Measurements from ENCODE around the gene CEP128. TPM values are rescaled to one million over a fixed set of nuclear protein-coding genes. Genes with fewer than 3 reads are reported as not detected.

Gene CEP128
- total and polyA plus RNA-seq, 3 donors from 2014 or later, result 8.5 to 30.9 (median 15.3) TPM

GRCh38 chr14:80522411-80522810 is 419.1 kb downstream of the CEP128 start:
- TF ChIP-seq CTCF (IDR thresholded peaks at IDR 0.05), result no peak
- TF ChIP-seq POLR2A (IDR thresholded peaks at IDR 0.05), result no peak
- intact Hi-C loops (cut with DNase I; ENCODE audit: low total_unique reads), result no loop called here
- Histone ChIP-seq H3K36me3 (ENCODE audit: low read depth, missing control alignments) (no peaks in the 10 kb centered on the region), H3K4me1 (no peaks in the 10 kb centered on the region), H3K9me3 (no peaks in the 10 kb centered on the region), H3K27me3 (no peaks in the 10 kb centered on the region), H3K4me3 (no peak overlapping the region), H3K27ac (no peak overlapping the region)
- DNase-seq, result no peak
- 69 to 81% methylated on average over 1 of the region's 1 CpG for WGBS, 2 donors

- intact Hi-C loops (cut with DNase I; ENCODE audit: low total_unique reads), result no loop called here
- 92 to 95% methylated on average over 3 of the region's 3 CpGs for WGBS, 2 donors
- no peak overlapping the region for H3K27ac ChIP-seq
- H3K4me1 ChIP-seq, result no peaks in the 10 kb centered on the region
- H3K4me3 ChIP-seq, result no peak overlapping the region
- H3K36me3 ChIP-seq (ENCODE audit: low read depth, missing control alignments), result no peaks in the 10 kb centered on the region
- no peak for DNase-seq
- TF ChIP-seq POLR2A (IDR thresholded peaks at IDR 0.05) (no peak), CTCF (IDR thresholded peaks at IDR 0.05) (no peak)
- H3K9me3 ChIP-seq, result no peaks in the 10 kb centered on the region
- no peaks in the 10 kb centered on the region for H3K27me3 ChIP-seq
Observed at GRCh38 chr14:80521456-80521855, 420.1 kb downstream of the CEP128 start.

DNA sequence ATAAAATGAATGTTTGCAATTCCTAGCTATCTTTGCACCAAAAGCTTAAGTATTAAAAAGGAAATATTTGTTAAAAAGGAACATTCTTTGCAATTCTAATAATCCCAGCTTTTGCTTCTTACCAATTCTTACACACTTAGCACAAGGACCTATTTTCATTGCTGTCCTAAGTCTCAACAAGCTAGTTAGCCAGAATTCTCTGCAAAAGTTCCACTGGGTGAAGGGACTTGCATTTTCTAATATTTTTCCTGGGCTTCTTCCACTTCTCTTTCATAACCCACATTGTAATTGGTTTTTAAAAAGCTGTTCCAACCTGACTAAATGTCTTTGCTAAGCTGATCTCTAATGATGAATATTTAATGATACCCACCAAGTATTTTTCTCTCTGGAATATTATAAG is 422.5 kb downstream of the CEP128 start:
- no peaks in the 10 kb centered on the region for H3K4me1 ChIP-seq
- no peak overlapping the region for H3K4me3 ChIP-seq
- no peaks in the 10 kb centered on the region for H3K27me3 ChIP-seq
- no peak for TF ChIP-seq CTCF (IDR thresholded peaks at IDR 0.05)
- TF ChIP-seq POLR2A (IDR thresholded peaks at IDR 0.05), result no peak
- intact Hi-C loops (cut with DNase I; ENCODE audit: low total_unique reads), result no loop called here
- H3K27ac ChIP-seq, result no peak overlapping the region
- H3K36me3 ChIP-seq (ENCODE audit: low read depth, missing control alignments), result no peaks in the 10 kb centered on the region
- no peaks in the 10 kb centered on the region for H3K9me3 ChIP-seq
- no peak for DNase-seq

- H3K9me3 ChIP-seq, result no peaks in the 10 kb centered on the region
- no peak for DNase-seq
- H3K27me3 ChIP-seq, result no peaks in the 10 kb centered on the region
- no peaks in the 10 kb centered on the region for H3K36me3 ChIP-seq (ENCODE audit: low read depth, missing control alignments)
- no peak overlapping the region for H3K27ac ChIP-seq
- H3K4me1 ChIP-seq, result no peaks in the 10 kb centered on the region
- intact Hi-C loops (cut with DNase I; ENCODE audit: low total_unique reads), result no loop called here
- TF ChIP-seq CTCF (IDR thresholded peaks at IDR 0.05), result no peak
- TF ChIP-seq POLR2A (IDR thresholded peaks at IDR 0.05), result no peak
- WGBS, 2 donors, result 91 to 98% methylated on average over 4 of the region's 4 CpGs
- H3K4me3 ChIP-seq, result no peak overlapping the region
Observed at GRCh38 chr14:80518173-80518572, 423.4 kb downstream of the CEP128 start.

DNA sequence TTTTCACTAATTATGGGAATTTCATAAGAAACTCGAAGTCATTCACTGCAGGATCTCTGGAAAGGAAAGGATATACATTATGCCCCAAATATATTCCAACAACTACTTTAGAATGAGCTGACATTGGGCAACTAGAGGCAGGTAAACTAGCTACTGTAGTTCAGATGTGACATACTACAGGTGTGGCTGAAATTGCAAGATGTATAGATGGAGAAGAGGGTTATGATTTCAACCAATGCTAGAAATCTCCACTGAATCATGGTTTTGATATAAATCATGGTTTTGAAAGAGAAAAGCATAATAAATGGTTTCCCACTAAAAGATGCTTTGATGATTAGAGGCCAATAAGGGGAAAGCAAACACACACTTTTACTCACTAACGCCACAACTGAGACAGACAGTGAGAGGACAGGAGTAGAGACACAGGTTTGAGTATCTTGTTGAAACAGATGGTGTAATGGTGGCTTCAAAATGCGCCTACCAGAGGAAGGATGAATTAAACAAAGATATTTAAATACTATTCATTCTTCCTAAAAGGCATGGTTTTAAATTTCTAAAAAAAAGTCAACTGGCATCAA is 434.2 kb downstream of the CEP128 start:
- TF ChIP-seq POLR2A (IDR thresholded peaks at IDR 0.05) (no peak), CTCF (IDR thresholded peaks at IDR 0.05) (no peak)
- Histone ChIP-seq H3K36me3 (ENCODE audit: low read depth, missing control alignments) (no peaks in the 10 kb centered on the region), H3K27me3 (no peaks in the 10 kb centered on the region), H3K4me3 (no peak overlapping the region), H3K27ac (no peak overlapping the region), H3K4me1 (no peaks in the 10 kb centered on the region), H3K9me3 (no peaks in the 10 kb centered on the region)
- intact Hi-C loops (cut with DNase I; ENCODE audit: low total_unique reads), result no loop called here
- WGBS, 2 donors, result 93 to 98% methylated on average over 3 of the region's 3 CpGs
- no peak for DNase-seq
